GM21390 (cell line): ENCODE measurements around the gene LY86.
"Not testable (repeated sequence)": the region's sequence is repeated elsewhere in the genome, so short reads cannot be mapped to it uniquely, and the experiment has no call there.

ENCODE experiments used
- ATAC-seq: cut with Tn5 transposase; IDR thresholded peaks from one replicate; pipeline ENCODE4 v1.9.1; 2021; ENCODE audit not compliant: unreplicated experiment

The LY86 gene

GRCh38 chr6:6649824-6650349, 61.4 kb downstream of the LY86 start:
- no peak for ATAC-seq

DNA sequence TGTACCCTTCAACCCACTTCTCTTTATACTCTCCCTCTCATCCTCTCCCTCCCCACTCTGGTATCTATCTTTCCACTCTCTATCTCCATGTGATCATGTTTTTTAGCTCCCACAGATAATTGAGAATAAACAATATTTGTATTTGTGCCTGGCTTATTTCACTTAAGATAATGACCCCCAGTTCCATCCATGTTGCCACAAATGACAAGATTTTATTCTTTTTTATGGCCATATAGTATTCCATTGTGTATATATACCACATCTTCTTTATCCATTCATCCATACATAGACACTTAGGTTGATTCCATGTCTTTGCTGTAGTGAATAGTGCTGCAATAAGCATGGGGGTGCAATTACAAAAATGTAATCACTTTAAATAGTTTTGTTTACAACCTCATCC, 62.3 kb downstream of the LY86 start:
- no peak for ATAC-seq

DNA sequence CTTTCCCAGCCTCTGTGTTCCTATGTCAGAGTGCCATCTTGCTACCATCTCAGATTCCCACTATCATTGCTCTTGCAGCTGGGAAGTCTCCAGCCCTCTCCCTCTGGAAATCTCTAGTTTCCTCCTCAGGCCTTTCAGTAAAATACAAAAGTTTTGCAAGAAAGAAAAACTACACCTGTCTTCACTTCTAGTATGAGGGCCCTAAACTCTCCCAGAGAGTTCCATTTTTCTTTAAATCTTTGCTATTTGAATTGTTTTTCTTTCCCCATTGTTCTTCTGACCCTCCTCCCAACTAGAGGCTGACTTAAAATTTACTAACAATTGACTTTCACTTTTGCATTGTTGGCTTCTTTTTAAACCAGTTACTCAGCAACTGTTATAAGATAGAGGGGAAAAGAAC, 62.8 kb downstream of the LY86 start:
- no peak for ATAC-seq

DNA sequence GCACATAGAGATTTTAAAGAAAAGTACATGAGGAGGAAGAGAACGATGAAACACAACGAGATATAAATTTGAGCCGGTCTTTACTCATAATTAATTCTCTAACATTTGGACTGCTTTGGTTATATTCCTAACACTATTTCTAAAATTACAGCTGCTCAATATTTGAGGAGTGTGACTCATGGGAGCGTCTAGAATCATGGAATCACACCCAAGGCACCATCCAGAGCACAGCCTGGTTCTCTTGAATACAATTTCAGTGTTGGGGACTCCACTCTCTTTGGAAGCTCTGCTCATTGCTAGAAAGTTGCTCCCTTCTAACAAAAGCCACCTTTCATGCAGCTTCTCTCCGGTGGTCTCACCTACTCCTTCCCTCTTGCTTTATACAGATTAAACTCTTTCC, 64.4 kb downstream of the LY86 start:
- no peak for ATAC-seq

DNA sequence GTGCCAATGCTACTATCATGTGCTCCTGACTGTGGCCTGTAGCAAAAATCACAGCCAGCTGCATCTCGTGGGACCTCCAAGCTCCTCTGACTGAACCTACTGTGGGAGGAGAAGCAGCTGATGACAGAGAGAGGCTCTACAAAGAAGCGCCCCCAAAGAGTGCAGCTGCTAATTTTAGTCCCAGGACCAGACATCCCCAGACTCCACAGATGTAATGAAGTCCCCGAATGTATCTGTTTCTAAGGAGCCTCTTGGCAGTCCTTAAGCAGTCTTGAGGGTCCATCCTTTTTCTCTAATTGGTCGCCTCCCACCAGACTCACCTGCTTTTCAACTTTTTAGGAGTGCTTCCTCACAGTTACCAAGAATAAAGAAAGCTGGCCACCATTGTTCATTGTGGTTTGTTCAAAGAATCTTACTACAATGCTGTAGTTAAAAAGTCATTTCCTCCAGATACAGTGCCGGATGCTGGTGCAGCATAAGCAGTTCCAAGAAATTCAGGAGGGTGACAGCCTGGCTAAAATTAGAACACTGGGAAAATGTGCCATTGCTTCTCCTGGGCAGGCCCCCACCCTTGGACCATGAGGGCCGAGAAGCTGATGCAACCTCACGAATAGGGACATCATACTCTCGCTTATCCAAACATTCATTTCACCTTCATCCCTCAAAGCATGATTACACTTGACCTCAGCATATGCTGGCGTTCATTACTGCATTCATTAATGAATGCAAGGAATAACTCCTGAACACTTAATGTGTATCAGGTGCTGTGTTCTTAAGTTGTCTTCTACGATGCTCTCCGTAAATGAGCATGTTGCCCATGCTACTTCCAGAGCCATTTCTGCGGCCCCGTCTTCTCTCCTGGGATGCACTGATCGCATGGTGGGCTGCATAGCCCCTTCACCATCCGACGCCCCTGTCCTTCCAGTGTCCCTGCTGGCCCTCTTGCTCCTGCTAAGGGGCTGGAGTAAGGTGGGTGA, 66.4 kb downstream of the LY86 start:
- no peak for ATAC-seq

- ATAC-seq = peak; percentile 36
Measured at GRCh38 chr6:6655805-6656251, 67.3 kb downstream of the LY86 start.

DNA sequence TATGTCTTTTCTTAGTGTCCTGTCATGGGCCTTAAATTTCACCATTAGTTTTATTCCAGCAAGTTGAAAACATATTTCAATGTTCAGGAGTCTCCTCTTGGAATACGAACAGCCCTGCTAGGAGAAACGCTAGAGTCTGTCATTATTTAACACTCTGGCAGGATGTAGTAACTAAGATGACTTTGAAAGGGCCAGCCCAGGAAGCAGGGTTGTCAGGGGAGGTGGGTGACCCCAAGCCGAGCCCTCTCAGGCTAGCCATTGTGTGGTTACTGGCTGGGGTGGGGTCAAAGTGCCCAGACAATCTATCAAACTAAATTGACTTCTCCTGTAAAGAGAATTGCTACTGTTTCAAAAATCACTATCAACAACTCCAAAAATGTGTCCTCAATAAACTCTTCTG, 67.8 kb downstream of the LY86 start:
- peak; percentile 23 for ATAC-seq

DNA sequence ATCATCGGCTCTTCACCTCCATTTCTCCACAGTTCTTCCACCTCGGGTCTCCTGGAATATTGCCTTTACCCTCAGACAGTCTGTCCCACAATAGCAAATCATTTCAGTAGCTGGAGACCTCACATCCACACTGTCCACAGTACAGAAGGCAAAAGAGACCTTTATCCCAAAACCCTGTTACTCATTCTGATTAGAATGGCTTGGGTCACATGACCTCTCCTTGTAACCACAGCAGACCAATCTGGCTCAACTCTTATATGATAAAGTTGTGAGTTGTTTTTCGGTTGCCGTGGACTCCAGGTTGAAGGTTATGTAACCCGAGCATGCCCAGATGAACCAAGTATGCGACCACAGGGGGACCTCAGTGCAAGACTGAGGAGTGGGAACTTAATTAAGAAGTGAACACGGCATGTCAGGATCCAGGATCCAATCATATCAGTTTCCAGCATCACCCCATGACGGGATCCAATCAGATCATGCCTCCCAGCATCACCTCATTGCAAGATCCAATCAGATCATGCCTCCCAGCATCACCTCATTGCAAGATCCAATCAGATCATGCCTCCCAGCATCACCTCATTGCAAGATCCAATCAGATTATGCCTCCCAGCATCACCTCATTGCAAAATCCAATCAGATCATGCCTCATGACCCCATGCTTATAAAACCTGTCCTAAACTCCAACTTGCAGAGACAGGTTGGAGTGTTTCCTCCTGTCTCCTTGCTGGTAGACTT, 68.7 kb downstream of the LY86 start:
- ATAC-seq = no peak

- no peak for ATAC-seq
Measured at GRCh38 chr6:6657820-6658217, 69.3 kb downstream of the LY86 start.

- peak; percentile 57 for ATAC-seq
Measured at GRCh38 chr6:6659600-6660327, 71.2 kb downstream of the LY86 start.

- no peak for ATAC-seq
Measured at GRCh38 chr6:6660339-6661045, 72.0 kb downstream of the LY86 start.

- no peak for ATAC-seq
Measured at GRCh38 chr6:6661191-6661590, 72.7 kb downstream of the LY86 start.

DNA sequence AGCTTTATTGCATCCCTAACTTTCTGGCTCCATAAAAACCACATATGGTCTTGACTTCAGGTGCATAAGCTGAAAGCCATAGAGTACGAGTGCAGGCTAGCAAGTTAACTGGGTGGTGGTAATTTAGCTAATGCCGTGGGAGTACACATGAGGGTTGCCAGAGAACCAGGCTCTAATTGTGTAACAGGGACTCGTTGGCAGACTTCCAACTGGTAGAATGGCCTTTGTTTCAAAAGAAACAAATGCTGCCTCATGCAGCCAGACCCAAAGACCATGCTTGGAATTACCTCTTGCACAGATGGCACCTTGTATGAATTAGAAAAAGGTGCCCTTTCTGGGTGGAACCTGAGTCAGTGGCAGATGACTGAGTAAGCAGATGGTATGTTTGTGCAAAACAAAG, 73.2 kb downstream of the LY86 start:
- no peak for ATAC-seq

- ATAC-seq = no peak
Measured at GRCh38 chr6:6663421-6664135, 75.1 kb downstream of the LY86 start.

DNA sequence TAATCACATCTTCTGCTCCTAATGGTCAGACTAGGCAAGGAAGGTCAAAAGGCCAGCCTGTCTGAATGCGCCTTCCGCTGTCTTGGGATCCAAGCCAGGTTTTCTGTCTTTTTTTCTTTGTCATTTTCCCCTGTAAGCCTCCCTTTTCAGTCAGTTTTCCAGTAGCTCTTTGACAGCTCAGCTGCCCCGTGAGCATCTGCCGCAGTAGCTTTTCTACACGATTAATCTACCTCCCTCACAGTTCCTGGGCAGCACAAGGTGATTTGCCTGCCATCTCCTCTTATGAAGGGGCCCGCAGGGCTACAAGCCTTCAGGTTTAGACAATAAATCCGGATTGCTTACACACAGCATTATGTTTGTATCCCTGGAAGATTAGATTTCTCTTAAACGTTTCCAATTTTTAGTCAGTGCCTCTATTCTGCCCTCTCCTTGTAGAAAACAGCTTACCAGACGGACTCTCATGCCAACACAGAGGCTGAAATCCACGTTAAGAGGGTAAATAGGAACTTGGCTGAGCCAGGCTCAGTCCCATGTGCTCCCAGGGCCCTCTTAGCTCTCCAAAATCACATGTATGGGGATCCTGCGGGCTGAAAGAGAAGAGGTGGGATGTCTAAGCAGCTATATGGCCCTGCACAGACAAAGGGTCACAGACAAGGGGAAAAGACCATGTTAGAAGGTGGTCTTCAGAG, 77.2 kb downstream of the LY86 start:
- ATAC-seq = no peak

- ATAC-seq = not testable (repeated sequence)
Measured at GRCh38 chr6:6670150-6670549, 81.6 kb downstream of the LY86 start.

DNA sequence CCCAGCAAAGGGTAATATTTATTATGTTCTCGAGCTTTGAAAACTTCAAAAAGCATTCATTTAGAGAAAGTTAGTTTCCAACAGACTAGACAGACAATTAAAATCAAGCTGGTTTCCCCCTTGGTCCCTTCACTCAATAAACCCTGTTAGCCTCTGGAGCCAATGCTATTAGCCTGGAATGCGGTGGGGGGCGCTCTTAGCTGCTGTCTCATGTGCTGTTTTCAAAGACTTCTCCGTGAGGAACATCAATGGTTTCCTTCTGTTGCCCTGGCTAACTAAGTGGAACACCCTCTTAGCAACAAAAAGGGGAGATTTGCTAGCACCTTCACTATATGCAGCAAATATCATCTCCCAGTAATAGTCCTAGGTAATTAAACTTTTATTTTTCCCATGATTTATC, 86.4 kb downstream of the LY86 start:
- no peak for ATAC-seq

DNA sequence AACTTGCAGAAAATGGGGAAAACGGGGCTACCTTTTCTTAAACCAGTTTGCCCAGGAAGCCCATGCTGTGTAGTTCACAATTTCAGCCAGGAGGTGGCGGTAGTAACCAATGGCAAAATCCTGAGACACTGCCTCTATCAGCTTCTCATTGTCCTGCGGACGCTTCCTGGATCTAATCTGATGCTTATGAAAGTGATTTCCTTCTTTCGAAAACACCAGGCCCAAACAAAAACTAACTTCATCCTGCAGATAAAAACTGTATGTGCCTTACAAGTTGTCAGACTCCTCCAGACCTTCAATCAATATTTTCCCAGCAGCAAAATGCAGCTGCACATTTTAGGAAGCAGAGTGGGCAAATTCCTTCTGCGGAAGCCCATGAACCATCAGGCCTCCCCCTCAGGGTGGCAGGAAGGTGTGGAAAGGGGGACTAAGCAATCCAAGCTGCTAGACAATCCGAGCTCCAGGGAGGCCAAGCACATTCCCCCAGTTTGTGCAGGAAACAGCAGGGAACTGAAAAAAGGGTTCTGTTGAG, 88.5 kb downstream of the LY86 start:
- ATAC-seq = peak; percentile 69

DNA sequence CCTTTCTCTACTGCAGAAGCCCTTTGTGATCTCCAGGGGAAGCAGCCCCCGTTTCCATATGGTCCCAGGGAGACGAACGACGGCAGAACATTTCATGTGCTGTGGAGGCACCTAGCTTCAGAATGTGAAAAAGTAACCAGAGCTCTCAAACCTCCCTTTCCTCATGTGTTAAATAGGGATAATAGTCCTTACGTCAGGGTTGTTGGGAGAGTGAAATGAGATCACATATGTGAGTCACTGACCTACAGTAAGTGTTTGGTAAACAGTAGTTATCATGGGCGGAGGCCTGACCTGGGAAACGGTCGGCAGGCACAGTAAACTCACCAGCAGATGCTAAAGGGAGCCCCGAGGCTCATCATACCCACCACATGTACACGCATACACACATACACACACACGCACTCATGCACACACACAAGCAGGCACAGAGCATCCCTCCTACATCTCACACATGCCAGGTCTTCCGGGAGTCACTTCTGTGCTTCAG, 89.7 kb downstream of the LY86 start:
- ATAC-seq = no peak
